ENCODE measurements around the gene LAMB3.

The LAMB3 gene

GRCh38 chr1:209630383-209631225 is 21.6 kb downstream of the LAMB3 start:
- no peak for DNase-seq

- DNase-seq, result no peak
Measured at GRCh38 chr1:209629621-209630382, 22.4 kb downstream of the LAMB3 start.

- no peak for DNase-seq
Measured at GRCh38 chr1:209628618-209629299, 23.5 kb downstream of the LAMB3 start.

GRCh38 chr1:209627732-209628196 is 24.5 kb downstream of the LAMB3 start:
- DNase-seq, result peak; percentile 69

GRCh38 chr1:209627027-209627731 is 25.0 kb downstream of the LAMB3 start:
- no peak for DNase-seq

GRCh38 chr1:209626346-209627026 is 25.7 kb downstream of the LAMB3 start:
- DNase-seq, result no peak

GRCh38 chr1:209625791-209626285 is 26.4 kb downstream of the LAMB3 start:
- no peak for DNase-seq

GRCh38 chr1:209624558-209625549 is 27.4 kb downstream of the LAMB3 start:
- DNase-seq, result no peak

GRCh38 chr1:209622841-209623829 is 29.1 kb downstream of the LAMB3 start:
- DNase-seq, result no peak

GRCh38 chr1:209621741-209622655 is 30.2 kb downstream of the LAMB3 start:
- DNase-seq, result no peak

GRCh38 chr1:209621286-209621685 is 30.9 kb downstream of the LAMB3 start:
- DNase-seq, result peak; percentile 26

GRCh38 chr1:209620487-209620884 is 31.7 kb downstream of the LAMB3 start:
- DNase-seq, result no peak

GRCh38 chr1:209619696-209620486 is 32.3 kb downstream of the LAMB3 start:
- DNase-seq, result no peak

- no peak for DNase-seq
Measured at GRCh38 chr1:209618756-209619420, 33.3 kb downstream of the LAMB3 start.

- DNase-seq, result no peak
Measured at GRCh38 chr1:209618291-209618690, 33.9 kb downstream of the LAMB3 start.

- no peak for DNase-seq
Measured at GRCh38 chr1:209617755-209618154, 34.5 kb downstream of the LAMB3 start.

Measured in NCI-H1105 (cell line).